GM12892 (cell line): ENCODE measurements around the gene TMCC1.

Experiments used
- POLR2A ChIP-seq: IDR thresholded peaks from 2 replicates; pipeline ENCODE4 v1.6.1; 2011; ENCODE audit warnings: low read depth, low read length, control low read depth
- POLR2AphosphoS5 ChIP-seq: IDR thresholded peaks from 2 replicates; pipeline ENCODE4 v1.6.1; 2011; ENCODE audit warnings: low read depth, low read length, control low read depth
- TAF1 ChIP-seq: IDR thresholded peaks from 2 replicates; pipeline ENCODE4 v1.6.1; 2011; ENCODE audit warnings: low read depth, mild to moderate bottlenecking, control low read depth, low read length, borderline replicate concordance

DNA sequence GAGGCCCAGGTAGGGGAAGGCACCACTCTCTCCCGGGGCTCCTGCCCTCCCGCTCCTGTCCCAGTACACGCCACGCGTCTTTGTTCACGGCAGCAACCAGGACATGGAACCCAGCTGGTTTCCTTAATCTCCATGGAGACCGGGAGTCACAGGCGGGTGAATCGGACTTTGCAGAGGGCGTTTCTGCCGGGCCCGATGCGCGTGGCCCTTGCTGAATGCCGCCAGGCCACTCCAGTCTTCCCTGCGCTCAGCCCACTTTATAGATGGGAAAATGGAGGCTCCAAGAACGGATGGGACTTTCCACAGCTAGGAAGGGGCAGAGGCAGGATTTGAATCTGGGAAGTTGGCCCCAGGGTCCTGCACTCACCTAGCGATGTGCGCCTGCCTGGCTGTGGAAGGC is 294.4 kb downstream of the TMCC1 start:
- no peak for TF ChIP-seq POLR2A
- no peak for TF ChIP-seq TAF1
- no peak for TF ChIP-seq POLR2AphosphoS5
